ENCODE data around the gene ZNF280B. TPM values are rescaled to one million over a fixed set of nuclear protein-coding genes. Genes with fewer than 3 reads are reported as not detected.

Gene ZNF280B
- total RNA-seq, 1 experiment from 2014 or later, result 8.2 TPM

- Histone ChIP-seq H3K4ac (ENCODE audit: low read depth, low read length) (no peak overlapping the region), H3T11ph (ENCODE audit: low read length) (no peak overlapping the region), H3K14ac (ENCODE audit: insufficient read depth, low read length) (no peak overlapping the region), H3K27ac (ENCODE audit: insufficient read length, low read depth, low read length) (no peak overlapping the region), H3K9ac (ENCODE audit: extremely low read depth, insufficient read length, low read length) (no peak overlapping the region), H3K79me1 (ENCODE audit: insufficient read depth, low read depth, low read length, poor library complexity, severe bottlenecking) (no peaks in the 10 kb centered on the region), H2BK15ac (ENCODE audit: low read depth, low read length) (no peak overlapping the region), H3K79me2 (ENCODE audit: insufficient read depth, low read length) (no peaks in the 10 kb centered on the region), H2BK12ac (ENCODE audit: insufficient read length, low read depth, low read length) (no peak overlapping the region), H3K9me3 (ENCODE audit: control insufficient read depth, low read depth, low read length) (peaks cover 11% of the 10 kb centered on the region), H3K56ac (ENCODE audit: insufficient read length, low read depth, low read length) (no peak overlapping the region), H3K27me3 (ENCODE audit: insufficient read depth, low read length) (peaks cover 8% of the 10 kb centered on the region), H2AFZ (ENCODE audit: low read length) (no peak overlapping the region), H3K4me1 (ENCODE audit: insufficient read depth, low read length) (no peaks in the 10 kb centered on the region), H4K20me1 (ENCODE audit: control insufficient read depth, insufficient read depth, insufficient read length) (no peaks in the 10 kb centered on the region), H2BK120ac (ENCODE audit: low read depth, low read length, poor library complexity, severe bottlenecking) (no peak overlapping the region), H3K23ac (ENCODE audit: insufficient read length, low read depth, low read length) (no peak overlapping the region), H3K23me2 (ENCODE audit: insufficient read length, low read depth, low read length, poor library complexity, severe bottlenecking) (no peaks in the 10 kb centered on the region), H3K18ac (ENCODE audit: insufficient read length, low read depth, low read length) (no peak overlapping the region), H2BK5ac (ENCODE audit: insufficient read length, low read length) (no peak overlapping the region), H3K4me2 (ENCODE audit: insufficient read depth, insufficient read length, low read length) (no peak overlapping the region), H4K8ac (replicated peaks; ENCODE audit: insufficient read length, low read depth, low read length) (no peak overlapping the region), H2BK20ac (ENCODE audit: low read depth, low read length, poor library complexity, severe bottlenecking) (no peak overlapping the region), H2AK5ac (ENCODE audit: insufficient read length, low read length) (no peak overlapping the region), H4K5ac (ENCODE audit: insufficient read length, low read depth, low read length) (no peak overlapping the region), H4K91ac (ENCODE audit: insufficient read length, low read depth, low read length) (no peak overlapping the region)
- Mint-ChIP-seq H3K27ac (no peak overlapping the region), H3K4me1 (peaks cover 0 to 2% of the 10 kb centered on the region in 2 experiments; a peak in 2 of 4 replicates), H3K27me3 (ENCODE audit: low read depth) (peaks cover 100% of the 10 kb centered on the region), H3K9me3 (peaks cover 28 to 36% of the 10 kb centered on the region in 2 experiments), H3K4me3 (no peak overlapping the region), H3K36me3 (ENCODE audit: insufficient read depth in 1 of 3, low read depth in 3 of 3) (peaks cover 4 to 6% (median 5%) of the 10 kb centered on the region in 3 experiments; a peak in 6 of 7 replicates)
- peak; percentile 85 for TF ChIP-seq CTCF (conservative IDR thresholded peaks at IDR 0.05)
- DNase-seq, result peak; percentile 59
- no CpG with 5 or more reads among the region's 18 CpGs for WGBS (ENCODE audit: extremely low coverage, insufficient read length, low lambda C conversion rate)
Measured at GRCh38 chr22:22463855-22464540, 44.5 kb downstream of the ZNF280B start.
